Gastroesophageal sphincter (tissue), 3 donors: ENCODE results near the gene GANAB.

Source experiments
- CTCF ChIP-seq, 4 experiments: fragments of 200-600 bp in 2 of 4; fragments of 450-650 bp in 2 of 4; sonication (generic) in 1 of 4; IDR thresholded peaks; one replicate each; pipeline ENCODE4 v1.5.1; 2017 to 2019; ENCODE audit warnings: antibody characterized with exemption in 4 of 4, mild to moderate bottlenecking in 2 of 4, moderate library complexity in 2 of 4
- EP300 ChIP-seq: sonication (generic); formaldehyde crosslinking; IDR thresholded peaks from one replicate; pipeline ENCODE4 v1.6.1; 2017; ENCODE audit warnings: antibody characterized with exemption, mild to moderate bottlenecking
- POLR2A ChIP-seq, 2 donors: fragments of 450-650 bp; IDR thresholded peaks; one replicate each; pipeline ENCODE4 v1.6.1; 2017; ENCODE audit warnings: antibody characterized with exemption in 2 of 2, mild to moderate bottlenecking in 2 of 2, moderate library complexity in 1 of 2
- POLR2AphosphoS5 ChIP-seq: sonication (generic); formaldehyde crosslinking; IDR thresholded peaks from one replicate; pipeline ENCODE4 v1.6.1; 2017; ENCODE audit warnings: antibody characterized with exemption

DNA sequence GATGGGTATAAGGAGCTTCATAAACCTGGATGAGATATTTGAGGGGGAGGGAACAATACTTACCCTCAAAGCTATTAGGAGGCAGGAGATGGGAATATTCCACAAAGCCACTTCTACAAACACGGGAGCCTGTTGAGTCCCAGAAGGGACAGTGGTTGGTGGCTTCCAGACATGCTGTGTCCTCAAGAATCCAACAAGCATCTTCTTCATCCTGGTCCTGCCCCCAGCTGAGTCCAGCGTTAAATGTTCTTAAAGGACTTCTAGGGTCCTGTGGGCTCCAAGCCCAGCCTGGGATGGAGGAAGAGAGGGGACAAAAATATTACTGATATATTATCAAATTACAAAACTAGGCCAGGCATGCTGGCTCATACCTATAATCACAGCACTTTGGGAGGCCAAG, 21.0 kb upstream of the GANAB start:
- TF ChIP-seq EP300 (no peak), CTCF (IDR thresholded peaks at IDR 0.05) (no peak), POLR2AphosphoS5 (no peak), POLR2A (IDR thresholded peaks at IDR 0.05) (no peak)
